ENCODE results near the gene ARID1B. TPM values are rescaled to one million over a fixed set of nuclear protein-coding genes. Genes with fewer than 3 reads are reported as not detected.

Gene ARID1B
- total and polyA plus RNA-seq, 2 of the 4 experiments (the other 2 are of a cell fraction): 14.5 to 20.1 TPM

- H4K91ac ChIP-seq (ENCODE audit: insufficient read depth, low read depth, low read length): no peak overlapping the region
- ATAC-seq (ENCODE audit: low read depth): no peak
- BruUV-seq (replicated peaks): no TSS peak
- no peak overlapping the region for H2AK9ac ChIP-seq (replicated peaks; ENCODE audit: low read depth, low read length, poor library complexity)
- H3K79me1 ChIP-seq (ENCODE audit: low read depth in 1 of 2, low read length in 2 of 2): peaks cover 38 to 74% of the 10 kb centered on the region in 2 experiments
- H4K8ac ChIP-seq (ENCODE audit: low read depth in 2 of 2, low read length in 2 of 2): no peak overlapping the region
- intact Hi-C loops (cut with micrococcal nuclease) (no loop called here), in situ Hi-C loops (cut with MboI; ENCODE audit: low sequenced_read_pairs) (no loop called here), dilution Hi-C loops (cut with HindIII; ENCODE audit: low sequenced_read_pairs, unreplicated experiment) (no loop called here)
- H2BK20ac ChIP-seq (ENCODE audit: low read depth, low read length): no peak overlapping the region
- H3K23ac ChIP-seq (ENCODE audit: low read depth, low read length): no peak overlapping the region
- no peak for TF ChIP-seq CHD1 (IDR thresholded peaks at IDR 0.05; ENCODE audit: low read depth, low read length)
- no peak for TF ChIP-seq RAD21 (IDR thresholded peaks at IDR 0.05; ENCODE audit: low read length)
- no peak for TF ChIP-seq CTCF (conservative IDR thresholded peaks at IDR 0.05; ENCODE audit: low read depth, low read length)
- TF ChIP-seq ELK1 (IDR thresholded peaks at IDR 0.05; ENCODE audit: borderline replicate concordance, low read depth, low read length): no peak
- no peak for TF ChIP-seq BHLHE40 (IDR thresholded peaks at IDR 0.05; ENCODE audit: low read depth, low read length)
- no peak for TF ChIP-seq NFE2L2 (IDR thresholded peaks at IDR 0.05; ENCODE audit: low read depth, low read length)
- TF ChIP-seq RCOR1 (IDR thresholded peaks at IDR 0.05; ENCODE audit: insufficient replicate concordance, low read length): no peak
- no peak for TF ChIP-seq MAZ (IDR thresholded peaks at IDR 0.05; ENCODE audit: borderline replicate concordance, low read depth, low read length)
- TF ChIP-seq POLR2A (IDR thresholded peaks at IDR 0.05; ENCODE audit: low read depth, low read length): no peak
- TF ChIP-seq MXI1 (IDR thresholded peaks at IDR 0.05; ENCODE audit: borderline replicate concordance, low read depth, low read length): no peak
- no peak for TF ChIP-seq USF2 (IDR thresholded peaks at IDR 0.05; ENCODE audit: low read depth, low read length)
- no peak for TF ChIP-seq MAFK (IDR thresholded peaks at IDR 0.05; ENCODE audit: low read depth, low read length)
- no peak for TF ChIP-seq FOS (IDR thresholded peaks at IDR 0.05; ENCODE audit: low read depth, low read length)
- TF ChIP-seq RFX5 (IDR thresholded peaks at IDR 0.05; ENCODE audit: low read depth, low read length): no peak
- no peak overlapping the region for H3K9ac ChIP-seq (ENCODE audit: low read depth, low read length)
- no peak overlapping the region for H3K4ac ChIP-seq (ENCODE audit: low read depth, low read length)
- ChIA-PET POLR2A (ENCODE audit: unreplicated experiment) (no interaction called here), CTCF (no interaction called here)
- peaks cover 7% of the 10 kb centered on the region; the same call in 1 of the 2 replicates for H3K4me1 ChIP-seq (ENCODE audit: control insufficient read depth, insufficient read depth, low read length)
- no peak overlapping the region for H3K27ac ChIP-seq (ENCODE audit: insufficient read depth, low read length)
- H3K9me1 ChIP-seq (ENCODE audit: insufficient read depth, low read length): peaks cover 11% of the 10 kb centered on the region; the same call in 1 of the 2 replicates
- H3K4me3 ChIP-seq (ENCODE audit: insufficient read depth, low read depth, low read length): no peak overlapping the region
- no peak overlapping the region for H4K5ac ChIP-seq (ENCODE audit: low read depth, low read length)
- H3K14ac ChIP-seq (replicated peaks; ENCODE audit: low read depth, low read length): no peak overlapping the region
- no peak for DNase-seq
- H3K4me2 ChIP-seq (ENCODE audit: low read depth, low read length): no peak overlapping the region
- no peak overlapping the region for H2BK5ac ChIP-seq (ENCODE audit: low read depth, low read length, poor library complexity, severe bottlenecking)
- no peak overlapping the region for H3K18ac ChIP-seq (ENCODE audit: low read depth, low read length)
- no peak overlapping the region for H2BK120ac ChIP-seq (ENCODE audit: low read depth, low read length)
- H3K27me3 ChIP-seq (ENCODE audit: control insufficient read depth, insufficient read depth, low read length): no peaks in the 10 kb centered on the region
- peaks cover 16% of the 10 kb centered on the region; the same call in 1 of the 2 replicates for H4K20me1 ChIP-seq (ENCODE audit: insufficient read depth, low read length)
- H2AFZ ChIP-seq (replicated peaks; ENCODE audit: low read length, poor library complexity): no peak overlapping the region
- WGBS, 2 experiments (ENCODE audit: extremely low coverage in 2 of 2, insufficient read length in 1 of 2): no CpG with 5 or more reads among the region's 2 CpGs
- no peaks in the 10 kb centered on the region for H3K9me3 ChIP-seq (ENCODE audit: control insufficient read depth, insufficient read depth, low read length)
- H2AK5ac ChIP-seq (ENCODE audit: low read depth, low read length): no peak overlapping the region
- no peaks in the 10 kb centered on the region for H3K36me3 ChIP-seq (ENCODE audit: control insufficient read depth, insufficient read depth, low read length)
- H2BK15ac ChIP-seq (ENCODE audit: low read depth, low read length): no peak overlapping the region
- H3K56ac ChIP-seq (ENCODE audit: extremely low read depth, insufficient read depth, low read length): no peak overlapping the region
These were observed 228.8 kb downstream of the ARID1B start for GRCh38 chr6:157005940-157006339.

Measured in IMR-90 (cell line).